OCI-LY7 (cell line): ENCODE results near the gene AP1S3. TPM values are rescaled to one million over a fixed set of nuclear protein-coding genes. Genes with fewer than 3 reads are reported as not detected.
"Not testable (repeated sequence)": the region's sequence is repeated elsewhere in the genome, so short reads cannot be mapped to it uniquely, and the experiment has no call there.

Experiments
- BruUV-seq: library from RNA; stranded (reverse); fragments of 400-500 nt; replicated peaks from 2 replicates; lab custom pipeline; 2021; lab: Mats Ljungman, UMichigan
- CTCF ChIA-PET: fragments of 300-600 bp; sonication (Branson Sonifier 250); formaldehyde crosslinking; loops from one replicate; lab custom pipeline; 2022; ENCODE audit warnings: antibody characterized with exemption; ENCODE audit not compliant: unreplicated experiment; lab: Charles Lee
- POLR2A ChIA-PET: fragments of 300-600 bp; sonication (Branson Sonifier 250); formaldehyde crosslinking; loops from one replicate; lab custom pipeline; 2022; ENCODE audit warnings: antibody characterized with exemption; lab: Charles Lee
- DNase-seq: peaks from one replicate; pipeline ENCODE4 v3.0.0-alpha.2; 2015; ENCODE audit warnings: low spot score
- H2AFZ ChIP-seq: fragments of 200-600 bp; sonication (generic), shearing (Covaris generic); 2 replicates; pipeline ENCODE4 v1.6.1; 2014; ENCODE audit warnings: mild to moderate bottlenecking, antibody characterized with exemption, low read length, moderate library complexity
- H3K27ac ChIP-seq: fragments of 200-600 bp; sonication (generic); 2 replicates; pipeline ENCODE4 v1.5.1; 2014; ENCODE audit warnings: mixed run types, low read depth, mild to moderate bottlenecking, moderate library complexity, low read length, inconsistent platforms; ENCODE audit not compliant: poor library complexity, severe bottlenecking
- H3K36me3 ChIP-seq: fragments of 200-600 bp; sonication (generic); 2 replicates; pipeline ENCODE4 v1.6.1; 2014; ENCODE audit warnings: mild to moderate bottlenecking, antibody characterized with exemption, low read length, moderate library complexity, mixed read lengths; ENCODE audit not compliant: insufficient read depth
- H3K4me1 ChIP-seq: fragments of 200-600 bp; sonication (generic); 2 replicates; pipeline ENCODE4 v1.5.1; 2014; ENCODE audit warnings: mild to moderate bottlenecking, low read length; ENCODE audit not compliant: insufficient read depth, poor library complexity, severe bottlenecking
- H3K4me2 ChIP-seq: fragments of 200-600 bp; sonication (generic); 2 replicates; pipeline ENCODE4 v1.6.1; 2014; ENCODE audit warnings: mild to moderate bottlenecking, low read length
- H3K4me3 ChIP-seq: fragments of 200-600 bp; sonication (generic); 2 replicates; pipeline ENCODE4 v1.5.1; 2014; ENCODE audit warnings: mild to moderate bottlenecking, low read depth, low read length; ENCODE audit not compliant: poor library complexity, severe bottlenecking
- H3K79me2 ChIP-seq: fragments of 200-600 bp; sonication (generic); 2 replicates; pipeline ENCODE4 v1.6.1; 2016; ENCODE audit warnings: low read depth, mild to moderate bottlenecking, low read length, moderate library complexity, mixed read lengths; ENCODE audit not compliant: insufficient read depth
- H3K9me2 ChIP-seq: fragments of 200-600 bp; sonication (generic); 2 replicates; pipeline ENCODE4 v1.6.1; 2016; ENCODE audit warnings: mild to moderate bottlenecking, low read length, mixed read lengths; ENCODE audit not compliant: insufficient read depth
- H3K9me3 ChIP-seq: fragments of 200-600 bp; sonication (generic); 2 replicates; pipeline ENCODE4 v1.6.1; 2014; ENCODE audit warnings: mild to moderate bottlenecking, mixed run types, low read length, mixed read lengths
- H4K20me1 ChIP-seq: fragments of 200-600 bp; sonication (generic); 2 replicates; pipeline ENCODE4 v1.6.1; 2014; ENCODE audit warnings: mild to moderate bottlenecking, antibody characterized with exemption, low read length, moderate library complexity, mixed read lengths; ENCODE audit not compliant: insufficient read depth
- CTCF ChIP-seq: fragments of 200-600 bp; sonication (generic); conservative IDR thresholded peaks from 2 replicates; pipeline ENCODE4 v1.5.1; 2014; ENCODE audit warnings: mild to moderate bottlenecking, antibody characterized with exemption, low read length, moderate library complexity, mixed read lengths
- EZH2phosphoT487 ChIP-seq: fragments of 200-600 bp; sonication (generic); IDR thresholded peaks from 2 replicates; pipeline ENCODE4 v1.6.1; 2018; ENCODE audit warnings: low read depth, borderline replicate concordance, mild to moderate bottlenecking, mixed run types, antibody characterized with exemption, low read length, moderate library complexity, mixed read lengths
- intact Hi-C: fragments of 100-400 bp; cut with micrococcal nuclease; formaldehyde crosslinking; loops from one replicate; pipeline ENCODE4 v1.10.0; 2022; ENCODE audit not compliant: unreplicated experiment
- total RNA-seq, 2 experiments: library from RNA; depleted of rRNA in 1 of 2; stranded (reverse); fragments of >200 nt in 1 of 2; shearing (Covaris generic) in 1 of 2; gene quantifications; 2 replicates each; pipeline ENCODE4 v1.2.3, GENCODE V29; 2014 to 2022

Gene AP1S3
- total RNA-seq, 2 experiments from 2014 or later, result 11.2 to 32.1 TPM

GRCh38 chr2:223880796-223881195 lies 43.4 kb upstream of the AP1S3 start:
- Histone ChIP-seq H3K9me3 (no peaks in the 10 kb centered on the region), H3K79me2 (no peaks in the 10 kb centered on the region), H3K36me3 (peaks cover 49% of the 10 kb centered on the region), H3K27ac (no peak overlapping the region), H3K4me1 (no peaks in the 10 kb centered on the region), H3K9me2 (no peaks in the 10 kb centered on the region), H4K20me1 (no peaks in the 10 kb centered on the region), H3K4me3 (no peak overlapping the region), H3K4me2 (no peak overlapping the region), H2AFZ (no peak overlapping the region)
- intact Hi-C loops, result no loop called here
- ChIA-PET CTCF (no interaction called here), POLR2A (interaction anchor here (0.6 to 0.8 kb wide), 3 partner anchors 30 to 37 kb away, joined by 3 to 8 read pairs (median 5); no protein-coding TSS in a partner anchor)
- BruUV-seq, result no TSS peak
- no peak for TF ChIP-seq EZH2phosphoT487
- no peak for TF ChIP-seq CTCF
- no peak for DNase-seq

GRCh38 chr2:223877721-223878410 lies 40.5 kb upstream of the AP1S3 start:
- no peak overlapping the region for H3K4me2 ChIP-seq
- ChIA-PET POLR2A (interaction anchor here (0.6 to 1.4 kb wide), 5 partner anchors 9 to 717 kb away, joined by 3 to 4 read pairs (median 4); no protein-coding TSS in a partner anchor), CTCF (no interaction called here)
- TF ChIP-seq CTCF (no peak), EZH2phosphoT487 (no peak)
- intact Hi-C loops, result no loop called here
- no TSS peak for BruUV-seq
- no peaks in the 10 kb centered on the region for H3K9me3 ChIP-seq
- H3K4me1 ChIP-seq, result no peaks in the 10 kb centered on the region
- H2AFZ ChIP-seq, result no peak overlapping the region
- H4K20me1 ChIP-seq, result no peaks in the 10 kb centered on the region
- peaks cover 31% of the 10 kb centered on the region; the same call in 1 of the 2 replicates for H3K36me3 ChIP-seq
- no peaks in the 10 kb centered on the region for H3K79me2 ChIP-seq
- DNase-seq, result no peak
- no peak overlapping the region for H3K27ac ChIP-seq
- no peaks in the 10 kb centered on the region for H3K9me2 ChIP-seq
- H3K4me3 ChIP-seq, result no peak overlapping the region

GRCh38 chr2:223873672-223874071 lies 36.3 kb upstream of the AP1S3 start:
- ChIA-PET POLR2A (interaction anchor here (1.0 kb wide), 1 partner anchor 8 kb away, joined by 3 read pairs; no protein-coding TSS in a partner anchor), CTCF (no interaction called here)
- H3K9me2 ChIP-seq, result no peaks in the 10 kb centered on the region
- H3K9me3 ChIP-seq, result no peaks in the 10 kb centered on the region
- no peak overlapping the region for H3K4me2 ChIP-seq
- H3K36me3 ChIP-seq, result peaks cover 18% of the 10 kb centered on the region; the same call in 1 of the 2 replicates
- H3K27ac ChIP-seq, result no peak overlapping the region
- no peak overlapping the region for H3K4me3 ChIP-seq
- no peaks in the 10 kb centered on the region for H3K79me2 ChIP-seq
- TF ChIP-seq CTCF (no peak), EZH2phosphoT487 (no peak)
- BruUV-seq, result no TSS peak
- no peaks in the 10 kb centered on the region for H3K4me1 ChIP-seq
- intact Hi-C loops, result no loop called here
- H4K20me1 ChIP-seq, result no peaks in the 10 kb centered on the region
- no peak for DNase-seq
- no peak overlapping the region for H2AFZ ChIP-seq

GRCh38 chr2:223872772-223873171 lies 35.4 kb upstream of the AP1S3 start:
- H3K4me1 ChIP-seq, DNase-seq, BruUV-seq, H2AFZ ChIP-seq, H3K9me2 ChIP-seq, H3K27ac ChIP-seq, H3K79me2 ChIP-seq, H3K4me3 ChIP-seq, CTCF ChIA-PET, intact Hi-C loops, H3K4me2 ChIP-seq, H3K9me3 ChIP-seq, H4K20me1 ChIP-seq: not testable (repeated sequence)
- POLR2A ChIA-PET, result interaction anchor here (0.9 kb wide), 1 partner anchor 22 kb away, joined by 3 read pairs; no protein-coding TSS in a partner anchor
- H3K36me3 ChIP-seq, result peaks cover 11% of the 10 kb centered on the region; the same call in 1 of the 2 replicates
